ENCODE data around the gene TAF8.

TAF8 gene

GRCh38 chr6:42029062-42029685 lies 21.1 kb upstream of the TAF8 start:
- H3K9me2 ChIP-seq (ENCODE audit: low read depth, low read length): no peaks in the 10 kb centered on the region
- H3K27me3 ChIP-seq (ENCODE audit: insufficient read depth, low read length): no peaks in the 10 kb centered on the region
- peaks cover 31% of the 10 kb centered on the region for H3K4me1 ChIP-seq (ENCODE audit: insufficient read depth, low read length, severe bottlenecking)
- no peaks in the 10 kb centered on the region for H3F3A ChIP-seq (ENCODE audit: insufficient read depth, low read length)
- no peak overlapping the region for H3K9ac ChIP-seq (ENCODE audit: low read length)
- no peaks in the 10 kb centered on the region for H3K79me2 ChIP-seq (ENCODE audit: insufficient read depth, low read length)
- H4K20me1 ChIP-seq (ENCODE audit: insufficient read depth, low read length): no peaks in the 10 kb centered on the region
- H3K4me2 ChIP-seq (ENCODE audit: low read length): no peak overlapping the region
- no peak overlapping the region for H3K27ac ChIP-seq (ENCODE audit: low read depth, low read length, poor library complexity, severe bottlenecking)
- no peak overlapping the region for H3K4me3 ChIP-seq (ENCODE audit: low read depth, low read length, poor library complexity, severe bottlenecking)
- no peaks in the 10 kb centered on the region for H3K36me3 ChIP-seq (ENCODE audit: insufficient read depth, low read length)
- no peak overlapping the region for H2AFZ ChIP-seq (ENCODE audit: low read length)
- TF ChIP-seq EZH2 (IDR thresholded peaks at IDR 0.05; ENCODE audit: borderline replicate concordance, low read length) (no peak), CTCF (IDR thresholded peaks at IDR 0.05; ENCODE audit: low read length) (no peak)
- no peaks in the 10 kb centered on the region for H3K9me3 ChIP-seq (ENCODE audit: low read length)

GRCh38 chr6:42029881-42030280 lies 20.4 kb upstream of the TAF8 start:
- Histone ChIP-seq H3K79me2 (ENCODE audit: insufficient read depth, low read length) (no peaks in the 10 kb centered on the region), H3K4me3 (ENCODE audit: low read depth, low read length, poor library complexity, severe bottlenecking) (no peak overlapping the region), H3F3A (ENCODE audit: insufficient read depth, low read length) (no peaks in the 10 kb centered on the region), H3K27ac (ENCODE audit: low read depth, low read length, poor library complexity, severe bottlenecking) (no peak overlapping the region), H3K9me3 (ENCODE audit: low read length) (no peaks in the 10 kb centered on the region), H3K4me1 (ENCODE audit: insufficient read depth, low read length, severe bottlenecking) (peaks cover 24% of the 10 kb centered on the region), H3K9me2 (ENCODE audit: low read depth, low read length) (no peaks in the 10 kb centered on the region), H3K36me3 (ENCODE audit: insufficient read depth, low read length) (no peaks in the 10 kb centered on the region), H4K20me1 (ENCODE audit: insufficient read depth, low read length) (no peaks in the 10 kb centered on the region), H2AFZ (ENCODE audit: low read length) (no peak overlapping the region), H3K4me2 (ENCODE audit: low read length) (no peak overlapping the region), H3K27me3 (ENCODE audit: insufficient read depth, low read length) (no peaks in the 10 kb centered on the region), H3K9ac (ENCODE audit: low read length) (no peak overlapping the region)
- TF ChIP-seq EZH2 (IDR thresholded peaks at IDR 0.05; ENCODE audit: borderline replicate concordance, low read length) (no peak), CTCF (IDR thresholded peaks at IDR 0.05; ENCODE audit: low read length) (no peak)

- Histone ChIP-seq H2AFZ (ENCODE audit: low read length) (no peak overlapping the region), H3K4me2 (ENCODE audit: low read length) (no peak overlapping the region), H3K4me3 (ENCODE audit: low read depth, low read length, poor library complexity, severe bottlenecking) (no peak overlapping the region), H3K79me2 (ENCODE audit: insufficient read depth, low read length) (no peaks in the 10 kb centered on the region), H3K4me1 (ENCODE audit: insufficient read depth, low read length, severe bottlenecking) (peaks cover 15% of the 10 kb centered on the region), H3K27ac (ENCODE audit: low read depth, low read length, poor library complexity, severe bottlenecking) (no peak overlapping the region), H3K9me3 (ENCODE audit: low read length) (no peaks in the 10 kb centered on the region), H3K36me3 (ENCODE audit: insufficient read depth, low read length) (no peaks in the 10 kb centered on the region), H3K9me2 (ENCODE audit: low read depth, low read length) (no peaks in the 10 kb centered on the region), H4K20me1 (ENCODE audit: insufficient read depth, low read length) (no peaks in the 10 kb centered on the region), H3K9ac (ENCODE audit: low read length) (no peak overlapping the region; the same call in 1 of the 2 replicates), H3K27me3 (ENCODE audit: insufficient read depth, low read length) (no peaks in the 10 kb centered on the region), H3F3A (ENCODE audit: insufficient read depth, low read length) (no peaks in the 10 kb centered on the region)
- TF ChIP-seq CTCF (IDR thresholded peaks at IDR 0.05; ENCODE audit: low read length): no peak
- no peak for TF ChIP-seq EZH2 (IDR thresholded peaks at IDR 0.05; ENCODE audit: borderline replicate concordance, low read length)
Observed at GRCh38 chr6:42030585-42031506, 19.5 kb upstream of the TAF8 start.

Data from OCI-LY1 (cell line).